Breast epithelium (tissue), 3 donors: ENCODE data around the gene PABPC3.

Experiments
- POLR2A ChIP-seq: fragments of 450-650 bp; IDR thresholded peaks from one replicate; pipeline ENCODE4 v1.6.1; 2016; ENCODE audit warnings: antibody characterized with exemption, mild to moderate bottlenecking, moderate library complexity
- POLR2AphosphoS5 ChIP-seq, 3 donors: sonication (generic); formaldehyde crosslinking; IDR thresholded peaks; one replicate each; pipeline ENCODE4 v1.6.1; 2017; ENCODE audit warnings: antibody characterized with exemption in 3 of 3
- TF ChIP-seq, protein P1 (sequence below), 3 donors: fragments of 450-650 bp; IDR thresholded peaks; one replicate each; pipeline ENCODE4 v1.5.1; 2016 to 2017; ENCODE audit warnings: antibody characterized with exemption in 3 of 3, mild to moderate bottlenecking in 3 of 3, moderate library complexity in 3 of 3

DNA sequence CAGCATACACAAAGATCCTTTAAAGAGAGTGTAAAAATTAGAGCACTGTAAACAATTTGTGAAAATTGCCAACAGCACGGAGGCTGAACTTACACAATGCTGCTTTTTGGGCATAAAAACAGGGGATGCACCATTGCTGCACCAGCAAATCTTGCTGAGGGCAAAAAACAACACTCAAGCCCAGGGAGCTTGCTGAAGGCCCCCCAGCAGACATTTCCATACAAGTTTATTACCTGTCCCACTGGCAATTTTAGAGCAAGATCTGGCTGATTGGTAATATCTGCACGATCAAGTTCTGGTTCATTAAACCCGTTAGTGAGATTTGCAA is 41.8 kb downstream of the PABPC3 start:
- TF ChIP-seq POLR2AphosphoS5 (IDR thresholded peaks at IDR 0.05) (no peak), POLR2A (no peak)
- TF ChIP-seq, protein P1, sequence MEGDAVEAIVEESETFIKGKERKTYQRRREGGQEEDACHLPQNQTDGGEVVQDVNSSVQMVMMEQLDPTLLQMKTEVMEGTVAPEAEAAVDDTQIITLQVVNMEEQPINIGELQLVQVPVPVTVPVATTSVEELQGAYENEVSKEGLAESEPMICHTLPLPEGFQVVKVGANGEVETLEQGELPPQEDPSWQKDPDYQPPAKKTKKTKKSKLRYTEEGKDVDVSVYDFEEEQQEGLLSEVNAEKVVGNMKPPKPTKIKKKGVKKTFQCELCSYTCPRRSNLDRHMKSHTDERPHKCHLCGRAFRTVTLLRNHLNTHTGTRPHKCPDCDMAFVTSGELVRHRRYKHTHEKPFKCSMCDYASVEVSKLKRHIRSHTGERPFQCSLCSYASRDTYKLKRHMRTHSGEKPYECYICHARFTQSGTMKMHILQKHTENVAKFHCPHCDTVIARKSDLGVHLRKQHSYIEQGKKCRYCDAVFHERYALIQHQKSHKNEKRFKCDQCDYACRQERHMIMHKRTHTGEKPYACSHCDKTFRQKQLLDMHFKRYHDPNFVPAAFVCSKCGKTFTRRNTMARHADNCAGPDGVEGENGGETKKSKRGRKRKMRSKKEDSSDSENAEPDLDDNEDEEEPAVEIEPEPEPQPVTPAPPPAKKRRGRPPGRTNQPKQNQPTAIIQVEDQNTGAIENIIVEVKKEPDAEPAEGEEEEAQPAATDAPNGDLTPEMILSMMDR (IDR thresholded peaks at IDR 0.05) = no peak
